Measurements from ENCODE around the gene SPANXN4. TPM values are rescaled to one million over a fixed set of nuclear protein-coding genes. Genes with fewer than 3 reads are reported as not detected.

Gene SPANXN4
- not detected for total RNA-seq

DNA sequence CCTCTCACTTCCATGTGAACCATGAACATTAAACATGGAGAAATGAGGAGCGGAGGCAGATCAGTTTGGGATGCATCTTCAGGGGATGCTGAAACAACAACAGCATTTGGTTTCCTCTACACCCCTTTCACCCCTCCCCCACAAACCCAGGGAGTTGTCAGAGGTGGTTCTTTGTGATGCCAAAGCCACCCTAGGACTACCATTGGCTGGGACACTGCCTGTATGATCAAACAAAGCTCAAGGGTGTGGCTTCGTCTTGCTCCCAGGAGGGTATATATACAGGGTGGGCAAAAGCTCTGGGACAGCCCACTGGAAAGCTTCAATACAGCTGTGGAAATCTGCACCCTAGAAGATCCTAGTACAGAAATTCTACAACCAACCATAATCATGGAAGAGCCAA lies at the start of gene SPANXN4:
TSS of gene SPANXN4 (plus strand) at position 301 of the 400 bp plus-strand sequence. CDS start at position 388, 87 bp downstream.
- no peak for TF ChIP-seq CTCF (IDR thresholded peaks at IDR 0.05)
- no peak for DNase-seq (ENCODE audit: low spot score)
- ATAC-seq (ENCODE audit: low FRiP score), result no peak

DNA sequence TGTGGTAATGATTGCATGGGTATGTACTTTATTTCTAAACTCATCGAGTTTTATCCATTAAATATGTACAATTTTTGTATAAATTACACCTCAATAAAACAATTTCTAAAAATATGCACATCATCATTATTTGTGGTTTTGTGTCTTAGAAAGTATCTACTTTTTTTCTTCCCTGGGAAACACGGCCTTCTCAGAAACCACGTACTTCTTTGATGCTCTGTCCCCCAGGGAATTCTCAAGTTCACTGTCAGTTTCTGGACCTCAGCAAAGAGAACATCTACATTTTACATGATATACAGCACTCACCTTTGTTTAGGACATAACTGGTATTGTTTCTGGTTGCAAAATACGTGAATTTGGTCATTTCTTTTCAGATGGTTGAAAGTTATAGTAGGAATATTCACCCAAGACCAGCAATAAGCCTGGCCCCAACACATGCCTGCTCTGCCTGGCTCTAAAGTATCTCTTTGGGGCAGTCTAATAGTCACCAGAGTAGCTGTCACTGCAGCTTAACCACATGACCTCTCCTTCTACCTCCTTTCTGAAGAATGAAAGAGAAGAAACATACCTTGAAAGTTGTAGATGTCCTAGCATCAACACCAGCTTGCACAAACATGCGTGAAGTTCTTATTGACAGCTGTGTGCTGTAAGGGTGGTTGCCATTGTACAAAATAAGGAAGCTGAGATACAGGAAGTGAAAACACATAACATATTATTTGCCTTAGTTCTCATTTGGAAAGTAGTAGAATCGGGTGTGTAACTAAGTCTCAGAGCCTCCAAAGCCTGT lies 48.4 kb upstream of the SPANXN4 start:
- no peak for DNase-seq (ENCODE audit: low spot score)
- no peak for TF ChIP-seq CTCF (IDR thresholded peaks at IDR 0.05)
- ATAC-seq (ENCODE audit: low FRiP score), result no peak

GRCh38 chrX:142978130-142978684 lies 47.5 kb upstream of the SPANXN4 start:
- no peak for DNase-seq (ENCODE audit: low spot score)
- no peak for TF ChIP-seq CTCF (IDR thresholded peaks at IDR 0.05)
- no peak for ATAC-seq (ENCODE audit: low FRiP score)

GRCh38 chrX:142982679-142983078 lies 43.0 kb upstream of the SPANXN4 start:
- no peak for DNase-seq (ENCODE audit: low spot score)
- no peak for ATAC-seq (ENCODE audit: low FRiP score)
- TF ChIP-seq CTCF (IDR thresholded peaks at IDR 0.05), result no peak

DNA sequence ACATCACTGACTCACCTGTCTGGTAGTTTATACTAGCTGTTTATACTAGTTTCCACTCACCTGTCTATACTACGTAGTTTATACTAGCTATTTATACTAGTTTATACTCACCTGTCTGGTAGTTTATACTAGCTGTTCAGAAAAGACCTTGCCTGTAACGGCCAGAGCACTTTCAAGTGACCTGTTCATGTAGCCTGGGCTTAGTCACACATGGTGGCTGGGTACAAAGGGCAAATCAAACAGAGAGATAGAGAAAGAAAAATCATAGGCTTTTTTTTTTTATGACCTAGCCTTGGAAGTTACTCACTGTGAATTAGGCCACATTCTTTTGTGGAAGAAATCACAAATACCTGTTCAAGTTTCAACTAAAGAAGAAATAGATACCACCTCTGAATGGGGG lies 30.7 kb upstream of the SPANXN4 start:
- ATAC-seq (ENCODE audit: low FRiP score), result no peak
- TF ChIP-seq CTCF (IDR thresholded peaks at IDR 0.05), result no peak
- DNase-seq (ENCODE audit: low spot score), result no peak

DNA sequence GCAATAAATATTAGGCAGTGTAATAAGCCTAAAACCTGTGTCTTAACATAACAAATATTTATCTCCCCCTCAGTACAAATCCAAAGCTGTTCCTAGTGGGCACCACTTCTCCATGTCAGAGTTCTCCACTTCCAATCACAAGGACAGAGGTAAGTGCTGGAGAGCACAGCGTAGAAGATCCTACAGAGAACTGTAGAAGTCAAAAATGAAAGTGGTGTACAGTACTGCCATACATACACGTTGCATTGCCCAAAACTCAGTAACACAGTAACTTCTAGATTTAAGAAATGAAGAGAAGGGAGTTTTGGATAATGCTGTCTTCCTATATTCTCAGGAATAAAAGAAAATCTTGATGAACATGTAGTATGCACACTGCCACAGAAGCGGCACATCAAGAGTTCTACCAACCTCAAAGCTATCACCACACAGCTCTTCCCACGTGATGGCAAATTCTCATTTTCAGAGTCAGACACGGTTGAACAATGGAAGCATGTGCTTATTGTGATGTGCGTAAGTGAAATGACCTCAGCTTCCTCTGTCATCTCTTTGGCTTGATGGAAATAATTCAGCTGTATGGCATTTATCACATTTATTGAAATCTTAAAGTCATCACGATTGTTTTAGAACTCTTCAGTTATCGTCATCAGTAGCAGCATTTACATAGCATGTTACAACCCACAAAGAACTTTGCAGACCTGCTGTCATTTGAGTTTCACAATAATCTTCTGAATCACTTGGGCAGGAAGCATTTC lies 27.1 kb upstream of the SPANXN4 start:
- no peak for TF ChIP-seq CTCF (IDR thresholded peaks at IDR 0.05)
- ATAC-seq (ENCODE audit: low FRiP score) (no peak), DNase-seq (ENCODE audit: low spot score) (no peak)
